Activated CD8-positive, alpha-beta T cell treated with anti-CD3 and anti-CD28 coated beads for 36 hours (primary cell): Measurements from ENCODE around the gene CD163L1. TPM values are rescaled to one million over a fixed set of nuclear protein-coding genes. Genes with fewer than 3 reads are reported as not detected.

Experiments
- ATAC-seq: fragments of 200-7000 bp; cut with Tn5 transposase; one replicate; pipeline ENCODE4 v1.10.0; 2021; ENCODE audit warnings: mild to moderate bottlenecking, moderate library complexity
- CTCF ChIA-PET: fragments of 350-600 bp; sonication (Branson Sonifier 250); formaldehyde crosslinking; loops from one replicate; lab custom pipeline; 2021; ENCODE audit warnings: antibody characterized with exemption; lab: Charles Lee
- POLR2A ChIA-PET: fragments of 350-600 bp; sonication (Branson Sonifier 250); formaldehyde crosslinking; loops from one replicate; lab custom pipeline; 2021; ENCODE audit warnings: antibody characterized with exemption; lab: Charles Lee
- DNase-seq: peaks from one replicate; pipeline ENCODE4 v3.0.0-alpha.2; 2020
- H3K27ac Mint-ChIP-seq: one replicate; pipeline ENCODE4 v1.8.0; 2021; ENCODE audit warnings: mild to moderate bottlenecking, mixed read lengths
- H3K27me3 Mint-ChIP-seq: one replicate; pipeline ENCODE4 v1.8.0; 2021; ENCODE audit warnings: mixed read lengths
- H3K36me3 Mint-ChIP-seq: one replicate; pipeline ENCODE4 v1.8.0; 2021; ENCODE audit warnings: low read depth, mixed read lengths
- H3K4me1 Mint-ChIP-seq: one replicate; pipeline ENCODE4 v1.8.0; 2021; ENCODE audit warnings: low read depth, mixed read lengths
- H3K4me3 Mint-ChIP-seq: one replicate; pipeline ENCODE4 v1.8.0; 2021; ENCODE audit warnings: mild to moderate bottlenecking, moderate library complexity, mixed read lengths
- H3K9me3 Mint-ChIP-seq: one replicate; pipeline ENCODE4 v1.8.0; 2021; ENCODE audit warnings: mixed read lengths
- intact Hi-C: fragments of 100-400 bp; cut with micrococcal nuclease; formaldehyde crosslinking; loops from one replicate; pipeline ENCODE4 v1.10.0; 2022
- total RNA-seq, 2 experiments: library from RNA; stranded (reverse); gene quantifications; one replicate each; pipeline ENCODE4 v1.2.3, GENCODE V29; 2021
- TF ChIP-seq, protein P1 (sequence below): fragments of 200-600 bp; IDR thresholded peaks from one replicate; pipeline ENCODE4 v1.8.0; 2022; ENCODE audit warnings: antibody characterized with exemption, mild to moderate bottlenecking

The CD163L1 gene
- total RNA-seq, 2 experiments from 2014 or later = not detected

DNA sequence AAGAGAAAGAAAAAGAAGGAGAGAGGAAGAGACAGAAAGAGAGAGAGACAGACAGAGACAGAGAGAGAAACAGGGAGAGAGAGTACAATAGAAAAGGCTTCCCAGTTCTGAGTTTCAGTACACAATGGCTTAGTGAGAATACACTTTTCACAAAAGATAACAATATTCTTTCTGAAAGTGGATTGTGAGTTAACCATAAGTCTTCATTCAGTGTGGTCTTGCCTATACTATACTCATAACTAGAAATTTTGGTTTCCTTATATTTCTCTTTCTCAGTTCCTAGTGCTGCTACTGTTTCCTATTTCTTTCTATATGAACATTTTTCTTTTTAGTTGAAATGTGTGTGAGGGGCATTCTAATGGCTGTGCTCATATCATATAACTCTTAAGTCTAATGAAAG is 9.3 kb downstream of the CD163L1 start:
- ChIA-PET CTCF (no interaction called here), POLR2A (no interaction called here)
- TF ChIP-seq, protein P1, sequence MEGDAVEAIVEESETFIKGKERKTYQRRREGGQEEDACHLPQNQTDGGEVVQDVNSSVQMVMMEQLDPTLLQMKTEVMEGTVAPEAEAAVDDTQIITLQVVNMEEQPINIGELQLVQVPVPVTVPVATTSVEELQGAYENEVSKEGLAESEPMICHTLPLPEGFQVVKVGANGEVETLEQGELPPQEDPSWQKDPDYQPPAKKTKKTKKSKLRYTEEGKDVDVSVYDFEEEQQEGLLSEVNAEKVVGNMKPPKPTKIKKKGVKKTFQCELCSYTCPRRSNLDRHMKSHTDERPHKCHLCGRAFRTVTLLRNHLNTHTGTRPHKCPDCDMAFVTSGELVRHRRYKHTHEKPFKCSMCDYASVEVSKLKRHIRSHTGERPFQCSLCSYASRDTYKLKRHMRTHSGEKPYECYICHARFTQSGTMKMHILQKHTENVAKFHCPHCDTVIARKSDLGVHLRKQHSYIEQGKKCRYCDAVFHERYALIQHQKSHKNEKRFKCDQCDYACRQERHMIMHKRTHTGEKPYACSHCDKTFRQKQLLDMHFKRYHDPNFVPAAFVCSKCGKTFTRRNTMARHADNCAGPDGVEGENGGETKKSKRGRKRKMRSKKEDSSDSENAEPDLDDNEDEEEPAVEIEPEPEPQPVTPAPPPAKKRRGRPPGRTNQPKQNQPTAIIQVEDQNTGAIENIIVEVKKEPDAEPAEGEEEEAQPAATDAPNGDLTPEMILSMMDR = no peak
- Mint-ChIP-seq H3K36me3 (no peaks in the 10 kb centered on the region), H3K9me3 (no peaks in the 10 kb centered on the region), H3K4me1 (no peaks in the 10 kb centered on the region), H3K27ac (no peak overlapping the region), H3K27me3 (peaks cover 15% of the 10 kb centered on the region), H3K4me3 (no peak overlapping the region)
- no peak for ATAC-seq
- DNase-seq = no peak
- intact Hi-C loops = no loop called here

DNA sequence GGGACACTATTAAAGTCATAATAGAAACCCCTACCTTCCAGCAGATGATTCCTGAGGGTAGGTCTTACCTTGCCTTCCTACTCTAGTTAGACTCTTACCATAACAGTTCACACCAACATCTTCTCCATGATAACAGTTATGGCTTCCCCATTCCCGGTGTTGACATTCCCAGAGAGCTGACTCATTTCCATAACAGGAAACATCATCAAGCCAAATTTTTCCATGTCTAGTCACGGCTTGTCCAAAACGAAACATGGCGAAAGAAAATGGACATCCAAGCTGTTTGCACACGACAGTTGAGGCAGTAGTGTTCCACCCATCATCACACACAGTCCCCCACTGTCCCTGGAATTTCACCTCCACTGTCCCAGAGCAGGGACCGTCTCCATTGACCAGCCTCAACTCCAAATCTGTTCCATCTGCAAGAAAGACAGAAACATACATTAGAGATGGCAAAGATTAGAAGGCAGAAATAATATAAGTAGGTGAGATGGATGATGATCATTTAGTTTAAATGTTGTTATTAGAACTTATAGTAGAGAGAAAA is 10.6 kb downstream of the CD163L1 start:
- ChIA-PET POLR2A (no interaction called here), CTCF (no interaction called here)
- H3K4me3 Mint-ChIP-seq = no peak overlapping the region
- TF ChIP-seq, protein P1 = no peak
- intact Hi-C loops = no loop called here
- H3K27me3 Mint-ChIP-seq = peaks cover 3% of the 10 kb centered on the region
- no peak overlapping the region for H3K27ac Mint-ChIP-seq
- H3K36me3 Mint-ChIP-seq = no peaks in the 10 kb centered on the region
- ATAC-seq = no peak
- no peak for DNase-seq
- H3K9me3 Mint-ChIP-seq = no peaks in the 10 kb centered on the region
- no peaks in the 10 kb centered on the region for H3K4me1 Mint-ChIP-seq

DNA sequence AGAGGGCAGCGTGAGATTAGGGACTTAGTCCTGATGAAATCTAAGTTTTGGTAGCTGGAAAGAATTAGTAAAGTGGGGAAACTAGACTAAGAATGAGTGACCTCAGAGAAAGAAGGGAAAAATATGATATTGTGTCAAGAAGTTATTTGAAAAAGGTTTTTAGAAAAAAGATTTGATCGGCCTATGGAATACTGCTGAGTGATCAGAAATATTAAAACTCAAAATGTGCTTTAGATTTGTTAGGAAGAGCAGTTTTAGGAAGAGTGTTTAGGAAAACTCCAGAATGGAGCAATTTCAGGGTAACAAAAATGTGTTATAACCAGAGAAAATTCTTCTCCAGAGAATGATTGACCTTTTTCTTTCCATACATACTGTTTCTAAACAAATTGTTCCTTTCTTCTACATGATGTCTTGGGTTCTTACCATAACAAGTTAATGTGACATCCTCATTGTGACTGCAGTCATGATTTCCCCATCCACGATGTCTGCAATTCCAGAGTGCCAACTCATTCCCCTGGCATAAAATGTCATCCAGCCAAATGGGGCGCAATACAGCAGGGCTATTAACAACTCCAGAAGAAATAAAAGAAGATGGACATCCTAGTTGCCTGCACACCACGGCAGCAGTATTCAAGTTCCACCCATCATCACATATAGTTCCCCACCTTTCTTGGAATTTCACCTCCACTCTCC is 11.8 kb downstream of the CD163L1 start:
- no peaks in the 10 kb centered on the region for H3K4me1 Mint-ChIP-seq
- no peak overlapping the region for H3K4me3 Mint-ChIP-seq
- no peaks in the 10 kb centered on the region for H3K36me3 Mint-ChIP-seq
- intact Hi-C loops = no loop called here
- no peak overlapping the region for H3K27ac Mint-ChIP-seq
- POLR2A ChIA-PET = no interaction called here
- CTCF ChIA-PET = interaction anchor here (1.0 kb wide), 1 partner anchor 29 kb away, joined by 3 read pairs; no protein-coding TSS in a partner anchor
- TF ChIP-seq, protein P1 = no peak
- H3K9me3 Mint-ChIP-seq = no peaks in the 10 kb centered on the region
- ATAC-seq (no peak), DNase-seq (no peak)
- H3K27me3 Mint-ChIP-seq = no peaks in the 10 kb centered on the region

DNA sequence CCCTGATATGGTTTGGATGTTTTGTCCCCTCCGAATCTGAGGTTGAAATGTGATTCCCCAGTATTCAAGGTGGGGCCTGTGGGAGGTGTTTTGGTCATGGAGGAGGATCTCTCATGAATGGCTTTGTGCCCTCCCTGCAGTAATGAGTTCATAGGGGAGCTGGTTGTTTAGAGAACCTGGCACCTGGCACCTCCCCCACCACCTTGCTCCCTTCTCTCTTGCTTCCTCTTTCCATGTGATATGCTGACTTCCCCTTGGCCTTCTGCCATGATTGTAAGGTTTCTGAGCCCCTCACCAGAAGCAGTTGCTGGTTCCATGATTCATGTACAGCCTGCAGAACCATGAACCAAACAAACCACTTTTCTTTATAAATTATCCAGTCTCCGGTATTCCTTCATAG is 32.6 kb downstream of the CD163L1 start:
- H3K4me3 Mint-ChIP-seq = no peak overlapping the region
- TF ChIP-seq, protein P1 = no peak
- ChIA-PET CTCF (no interaction called here), POLR2A (no interaction called here)
- H3K27me3 Mint-ChIP-seq = peaks cover 5% of the 10 kb centered on the region
- H3K4me1 Mint-ChIP-seq = no peaks in the 10 kb centered on the region
- DNase-seq (no peak), ATAC-seq (no peak)
- no peak overlapping the region for H3K27ac Mint-ChIP-seq
- no peaks in the 10 kb centered on the region for H3K9me3 Mint-ChIP-seq
- H3K36me3 Mint-ChIP-seq = no peaks in the 10 kb centered on the region
- intact Hi-C loops = no loop called here

DNA sequence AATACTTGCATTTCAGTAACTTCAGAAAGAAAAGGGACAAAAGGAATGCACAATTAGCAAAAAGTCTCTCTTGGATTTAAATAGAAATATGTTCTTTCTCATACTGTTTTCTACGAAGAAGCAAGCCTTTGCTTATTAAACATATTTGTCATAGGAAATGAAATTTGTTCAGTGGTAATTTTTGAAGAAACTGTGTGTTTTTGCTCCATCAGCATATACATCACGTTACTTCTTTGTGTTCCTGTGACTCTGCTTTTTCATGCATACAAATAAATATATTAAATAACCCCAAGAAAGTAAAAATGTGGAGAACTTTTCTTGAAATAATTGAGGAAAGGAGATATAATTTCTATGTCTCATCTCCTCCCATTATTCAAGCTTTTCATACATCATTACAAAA is 39.7 kb downstream of the CD163L1 start:
- Mint-ChIP-seq H3K4me1 (no peaks in the 10 kb centered on the region), H3K9me3 (no peaks in the 10 kb centered on the region), H3K36me3 (no peaks in the 10 kb centered on the region), H3K4me3 (no peak overlapping the region), H3K27me3 (peaks cover 8% of the 10 kb centered on the region), H3K27ac (no peak overlapping the region)
- intact Hi-C loops = no loop called here
- DNase-seq (no peak), ATAC-seq (no peak)
- ChIA-PET POLR2A (no interaction called here), CTCF (no interaction called here)
- TF ChIP-seq, protein P1 = no peak
